Inflammatory macrophage (primary cell): ENCODE data around the gene TNP2.
"Not testable (repeated sequence)": the region's sequence is repeated elsewhere in the genome, so short reads cannot be mapped to it uniquely, and the experiment has no call there.

ENCODE experiments used
- DNase-seq, 2 donors: peaks; one replicate each; pipeline ENCODE4 v3.0.0-alpha.2; 2020 to 2022

The TNP2 gene

GRCh38 chr16:11299865-11300559 lies 30.9 kb upstream of the TNP2 start:
- DNase-seq, result no peak

GRCh38 chr16:11298950-11299547 lies 29.9 kb upstream of the TNP2 start:
- not testable (repeated sequence) for DNase-seq

GRCh38 chr16:11298143-11298900 lies 29.2 kb upstream of the TNP2 start:
- DNase-seq, result no peak

- peak; percentile 40 to 45 for DNase-seq
Observed at GRCh38 chr16:11297492-11298142, 28.5 kb upstream of the TNP2 start.

GRCh38 chr16:11296706-11297491 lies 27.8 kb upstream of the TNP2 start:
- no peak for DNase-seq

- DNase-seq, result no peak
Observed at GRCh38 chr16:11296351-11296705, 27.2 kb upstream of the TNP2 start.

- DNase-seq, result no peak
Observed at GRCh38 chr16:11295672-11296071, 26.5 kb upstream of the TNP2 start.

- no peak for DNase-seq
Observed at GRCh38 chr16:11292076-11292748, 23.1 kb upstream of the TNP2 start.

GRCh38 chr16:11291091-11291703 lies 22.1 kb upstream of the TNP2 start:
- DNase-seq, result no peak

- no peak for DNase-seq
Observed at GRCh38 chr16:11290102-11290893, 21.2 kb upstream of the TNP2 start.

GRCh38 chr16:11289696-11290095 lies 20.6 kb upstream of the TNP2 start:
- peak; percentile 50 to 75 for DNase-seq

- DNase-seq, result no peak
Observed at GRCh38 chr16:11289202-11289601, 20.1 kb upstream of the TNP2 start.

GRCh38 chr16:11285842-11286241 lies 16.7 kb upstream of the TNP2 start:
- DNase-seq, result no peak

- peak; percentile 42 to 61 for DNase-seq
Observed at GRCh38 chr16:11283820-11284248, 14.7 kb upstream of the TNP2 start.

GRCh38 chr16:11280616-11281522 lies 11.7 kb upstream of the TNP2 start, which contains the start of gene PRM1:
Gene PRM1 (minus strand): TSS chr16:11281330. CDS start chr16:11281238, 92 bp downstream.
- DNase-seq, result no peak

GRCh38 chr16:11278681-11279628 lies 9.8 kb upstream of the TNP2 start:
- DNase-seq, result peak; percentile 32 to 36

GRCh38 chr16:11277607-11278337 lies 8.6 kb upstream of the TNP2 start:
- DNase-seq, result no peak
